HFF-Myc (cell line): ENCODE results near the gene NAV1.
"Not testable (repeated sequence)": the region's sequence is repeated elsewhere in the genome, so short reads cannot be mapped to it uniquely, and the experiment has no call there.

ENCODE experiments used
- DNase-seq: peaks from one replicate; pipeline ENCODE4 v3.0.0-alpha.2; 2011; ENCODE audit warnings: low read depth; ENCODE audit errors: extremely low read depth
- H3K4me3 ChIP-seq: replicated peaks from 2 replicates; pipeline ENCODE4 v1.5.1; 2011; ENCODE audit warnings: low read depth, mild to moderate bottlenecking, control low read depth, low read length
- TF ChIP-seq, protein P1 (sequence below): IDR thresholded peaks from 2 replicates; pipeline ENCODE4 v1.5.1; 2012; ENCODE audit warnings: mild to moderate bottlenecking, low read depth, low read length, control low read depth; ENCODE audit errors: missing control alignments

The NAV1 gene

DNA sequence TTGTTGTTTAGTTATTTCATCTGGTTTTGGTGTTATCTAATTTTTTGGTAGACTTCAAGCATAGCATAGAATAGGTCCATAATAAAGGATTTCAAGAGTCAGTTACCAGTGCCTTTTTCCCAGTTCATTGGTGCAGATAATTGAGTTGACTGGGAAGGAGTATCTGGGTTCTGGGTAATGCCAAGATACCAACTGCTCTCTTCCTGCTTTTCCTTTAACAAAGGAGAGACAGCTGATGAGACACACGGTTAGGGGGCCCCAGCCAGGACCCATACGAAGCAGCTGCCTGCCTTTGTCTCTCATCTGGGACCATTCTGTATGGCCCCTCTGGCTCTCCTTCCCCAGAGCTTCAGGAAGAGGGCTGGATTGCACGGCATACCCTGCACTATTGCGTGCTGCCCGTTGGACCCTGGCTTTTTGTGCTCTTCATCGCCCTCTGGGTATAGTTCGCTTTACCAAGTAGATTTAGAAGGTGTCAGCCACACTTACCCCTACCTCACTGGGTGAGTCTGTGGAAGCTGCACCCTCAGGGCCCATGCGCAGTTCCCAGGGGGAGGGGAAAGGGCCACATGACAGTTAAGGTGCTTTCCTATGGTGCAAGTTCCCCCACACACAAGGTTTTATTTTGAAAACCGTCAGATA, 7.0 kb downstream of the NAV1 start:
- DNase-seq = no peak
- H3K4me3 ChIP-seq = no peak overlapping the region

DNA sequence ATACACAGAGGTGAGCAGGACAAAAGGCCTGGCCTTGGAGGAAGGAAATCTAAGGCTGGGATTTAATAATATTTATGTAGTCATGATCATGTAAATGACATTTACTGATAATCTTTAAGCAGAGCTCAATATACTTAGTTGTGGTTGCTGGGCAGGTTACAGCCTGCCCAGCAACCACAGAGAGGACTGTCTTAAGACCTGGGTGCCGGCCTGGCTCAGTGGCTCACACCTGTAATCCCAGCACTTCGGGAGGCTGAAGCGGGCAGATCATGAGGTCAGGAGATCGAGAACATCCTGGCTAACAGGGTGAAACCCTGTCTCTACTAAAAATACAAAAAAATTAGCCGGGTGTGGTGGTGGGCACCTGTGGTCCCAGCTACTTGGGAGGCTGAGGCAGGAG, 10.6 kb downstream of the NAV1 start:
- not testable (repeated sequence) for H3K4me3 ChIP-seq, DNase-seq

More for the DNA sequence above, 7.0 kb downstream of the NAV1 start:
- TF ChIP-seq, protein P1, sequence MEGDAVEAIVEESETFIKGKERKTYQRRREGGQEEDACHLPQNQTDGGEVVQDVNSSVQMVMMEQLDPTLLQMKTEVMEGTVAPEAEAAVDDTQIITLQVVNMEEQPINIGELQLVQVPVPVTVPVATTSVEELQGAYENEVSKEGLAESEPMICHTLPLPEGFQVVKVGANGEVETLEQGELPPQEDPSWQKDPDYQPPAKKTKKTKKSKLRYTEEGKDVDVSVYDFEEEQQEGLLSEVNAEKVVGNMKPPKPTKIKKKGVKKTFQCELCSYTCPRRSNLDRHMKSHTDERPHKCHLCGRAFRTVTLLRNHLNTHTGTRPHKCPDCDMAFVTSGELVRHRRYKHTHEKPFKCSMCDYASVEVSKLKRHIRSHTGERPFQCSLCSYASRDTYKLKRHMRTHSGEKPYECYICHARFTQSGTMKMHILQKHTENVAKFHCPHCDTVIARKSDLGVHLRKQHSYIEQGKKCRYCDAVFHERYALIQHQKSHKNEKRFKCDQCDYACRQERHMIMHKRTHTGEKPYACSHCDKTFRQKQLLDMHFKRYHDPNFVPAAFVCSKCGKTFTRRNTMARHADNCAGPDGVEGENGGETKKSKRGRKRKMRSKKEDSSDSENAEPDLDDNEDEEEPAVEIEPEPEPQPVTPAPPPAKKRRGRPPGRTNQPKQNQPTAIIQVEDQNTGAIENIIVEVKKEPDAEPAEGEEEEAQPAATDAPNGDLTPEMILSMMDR = no peak

DNA sequence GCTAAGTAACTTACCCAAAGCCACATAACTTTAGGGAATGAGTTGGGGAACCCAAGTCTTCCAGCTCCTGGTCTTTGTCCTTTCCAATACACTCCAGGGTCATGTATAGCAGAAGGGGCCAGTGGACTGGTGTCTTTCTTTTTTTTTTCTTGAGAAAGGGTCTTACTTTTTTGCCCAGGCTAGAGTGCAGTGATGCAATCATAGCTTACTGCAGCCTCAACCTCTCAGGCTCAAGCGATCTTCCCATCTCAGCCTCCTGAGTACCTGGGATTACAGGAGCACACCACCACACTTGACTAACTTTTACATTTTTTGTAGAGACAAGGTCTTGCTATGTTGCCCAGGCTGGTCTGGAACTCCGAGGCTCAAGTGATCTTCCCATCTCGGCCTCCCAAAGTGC, 12.2 kb downstream of the NAV1 start:
- TF ChIP-seq, protein P1 = no peak
- DNase-seq = no peak
- H3K4me3 ChIP-seq = no peak overlapping the region

DNA sequence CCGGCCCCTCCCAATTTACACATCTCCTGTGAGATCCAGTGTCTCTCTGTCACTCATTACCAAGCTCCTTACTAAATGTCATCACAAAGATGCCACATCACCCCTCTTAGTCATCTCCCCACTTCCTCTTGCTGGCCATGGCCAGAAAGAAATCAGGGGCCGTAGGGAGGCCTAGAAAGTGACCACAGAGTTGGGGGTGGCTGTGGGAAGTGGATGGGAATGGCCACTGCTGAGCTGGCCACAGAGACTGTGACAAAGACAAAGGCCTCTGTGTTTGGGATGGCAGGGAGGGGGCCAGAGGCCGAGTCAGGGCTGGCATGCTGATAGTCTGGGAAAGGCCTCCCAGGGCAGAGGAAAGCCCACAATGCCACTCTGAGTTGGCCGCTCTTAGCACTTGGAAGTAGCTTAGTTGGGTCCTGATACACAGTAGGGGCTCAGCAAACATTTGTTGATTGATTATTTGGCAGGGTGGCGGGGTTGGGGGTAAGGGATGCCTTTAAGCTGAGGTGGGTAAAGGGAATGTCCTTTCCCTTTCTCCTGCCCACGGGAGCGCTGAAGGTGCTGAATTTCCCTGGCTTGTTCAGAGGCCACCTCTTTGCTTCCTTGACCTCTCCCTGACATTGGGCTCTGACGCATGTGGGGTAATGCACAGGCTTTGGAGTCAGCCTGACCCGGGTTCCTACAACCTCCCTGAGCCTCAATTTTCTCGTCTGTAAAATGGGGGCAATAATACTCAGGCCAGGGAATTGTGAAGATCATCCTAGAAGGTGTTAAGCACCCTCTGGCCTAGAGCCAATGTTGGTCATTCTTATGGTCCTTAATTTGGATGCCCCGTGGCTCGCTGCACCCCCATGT, 13.2 kb downstream of the NAV1 start:
- no peak for DNase-seq
- TF ChIP-seq, protein P1 = no peak
- H3K4me3 ChIP-seq = no peak overlapping the region

DNA sequence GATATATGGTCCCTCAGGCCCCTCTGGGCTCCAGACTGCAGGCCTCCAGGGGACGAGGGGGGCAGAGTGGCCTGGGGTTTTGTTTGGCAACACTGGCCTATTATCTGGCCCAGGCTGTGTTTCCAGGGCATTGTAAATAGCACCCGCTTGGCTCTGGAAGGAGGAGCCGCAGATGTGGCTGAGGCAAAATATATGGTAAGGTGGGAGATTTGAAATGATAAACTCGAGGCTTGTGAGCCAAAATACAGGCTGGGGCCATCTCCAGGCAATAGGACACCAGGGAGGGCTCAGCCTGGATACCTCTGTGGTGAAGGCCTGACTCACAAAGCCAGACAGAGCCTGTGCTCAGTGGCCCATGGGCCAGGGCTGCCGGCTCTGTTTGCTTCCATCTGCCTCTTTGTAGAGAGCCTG, 14.0 kb downstream of the NAV1 start:
- TF ChIP-seq, protein P1 = no peak
- DNase-seq = no peak
- H3K4me3 ChIP-seq = no peak overlapping the region

DNA sequence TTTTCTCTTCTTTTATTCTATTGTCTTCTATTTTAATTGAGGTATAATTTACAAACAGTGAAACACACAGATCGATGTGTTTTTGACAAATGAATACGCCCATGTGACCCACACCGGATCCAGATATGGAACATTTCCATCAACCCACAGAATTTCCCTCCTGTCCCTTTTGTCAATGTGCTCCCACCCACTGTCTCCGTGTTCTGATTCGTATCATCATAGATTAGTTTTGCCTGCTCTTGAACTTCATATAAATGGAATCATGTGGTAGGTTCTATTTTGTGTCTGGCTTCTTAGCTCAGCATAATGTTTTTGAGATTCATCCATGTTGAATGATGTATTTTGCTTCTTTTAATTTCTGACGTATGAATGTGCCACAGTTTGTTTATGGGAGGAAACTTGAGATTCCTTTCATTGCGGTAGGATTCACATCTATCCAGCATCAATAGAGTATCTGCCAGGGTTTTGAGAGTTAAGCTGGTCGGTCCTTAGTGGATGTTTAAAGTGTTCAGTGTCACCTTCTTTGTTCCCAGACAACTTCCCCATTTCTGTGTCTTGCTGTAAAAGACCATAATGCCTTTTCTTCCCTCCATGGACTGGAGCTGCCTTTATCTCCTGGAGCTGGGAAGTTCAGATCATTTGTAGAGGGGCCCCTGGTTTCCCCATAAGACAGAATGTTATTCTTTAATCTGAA, 14.7 kb downstream of the NAV1 start:
- DNase-seq = no peak
- TF ChIP-seq, protein P1 = no peak

DNA sequence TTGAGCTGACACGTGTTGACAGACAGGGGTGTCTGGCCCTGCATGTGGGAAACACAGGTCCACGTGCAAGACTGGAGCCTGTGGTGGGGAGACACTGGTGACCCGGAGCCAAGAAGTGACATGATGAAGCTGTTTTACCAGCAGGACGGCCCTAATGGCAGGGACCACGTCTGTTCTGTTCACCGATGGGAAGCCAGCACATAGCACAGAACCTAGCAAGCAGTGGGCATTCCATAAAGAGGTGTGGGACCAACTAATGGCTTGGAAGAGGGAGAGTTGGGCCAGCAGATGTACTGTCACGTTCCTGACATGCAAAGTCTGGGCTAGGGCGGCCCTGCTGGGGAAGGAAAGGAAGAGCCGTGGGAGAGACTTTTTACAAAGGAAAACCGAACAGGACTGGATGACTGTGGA, 15.3 kb downstream of the NAV1 start:
- no peak overlapping the region for H3K4me3 ChIP-seq
- TF ChIP-seq, protein P1 = no peak
- DNase-seq = no peak

More for the DNA sequence above, 14.7 kb downstream of the NAV1 start:
- H3K4me3 ChIP-seq = no peak overlapping the region
